Measurements from ENCODE around the gene ABCC5. TPM values are rescaled to one million over a fixed set of nuclear protein-coding genes. Genes with fewer than 3 reads are reported as not detected.

The ABCC5 gene
- total RNA-seq, 1 experiment from 2014 or later: 37.6 TPM

DNA sequence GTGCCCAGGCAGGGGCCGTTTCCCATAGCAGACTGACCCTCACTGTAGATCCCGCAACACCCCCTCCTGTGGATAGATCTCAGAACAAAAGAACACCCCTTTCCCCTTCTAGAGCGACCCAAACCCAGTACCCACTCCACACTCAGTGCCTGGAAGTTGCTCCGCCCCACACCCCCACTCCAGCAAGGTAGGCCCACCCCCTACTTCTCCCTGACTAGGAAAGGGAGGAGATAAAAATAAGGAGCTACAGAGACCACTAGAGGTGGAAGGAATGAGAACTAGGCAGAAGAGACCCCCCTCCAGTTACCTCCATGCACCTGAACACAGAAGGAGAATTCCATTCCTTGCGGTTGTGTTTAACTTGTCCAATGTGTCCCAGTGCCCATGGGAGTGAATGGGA, 102.8 kb downstream of the ABCC5 start:
- H3K14ac ChIP-seq (ENCODE audit: insufficient read depth, low read length): no peak overlapping the region
- no peaks in the 10 kb centered on the region for H3K23me2 ChIP-seq (ENCODE audit: insufficient read length, low read depth, low read length, poor library complexity, severe bottlenecking)
- no peaks in the 10 kb centered on the region for H4K20me1 ChIP-seq (ENCODE audit: control insufficient read depth, insufficient read depth, insufficient read length)
- Mint-ChIP-seq H3K4me1 (peaks cover 3 to 4% of the 10 kb centered on the region in 2 experiments; a peak in 1 of 4 replicates), H3K4me3 (no peak overlapping the region), H3K27me3 (ENCODE audit: low read depth) (no peaks in the 10 kb centered on the region; the same call in 1 of the 2 replicates), H3K9me3 (no peaks in the 10 kb centered on the region), H3K27ac (peak overlapping the region in 2 of 3 experiments; percentile 68 to 92; a peak in 3 of 7 replicates), H3K36me3 (ENCODE audit: insufficient read depth in 1 of 3, low read depth in 3 of 3) (peaks cover 0 to under 1% (median under 1%) of the 10 kb centered on the region in 3 experiments; a peak in 1 of 7 replicates)
- H3K18ac ChIP-seq (ENCODE audit: insufficient read length, low read depth, low read length): no peak overlapping the region
- no peaks in the 10 kb centered on the region for H3K4me1 ChIP-seq (ENCODE audit: insufficient read depth, low read length)
- H2BK20ac ChIP-seq (ENCODE audit: low read depth, low read length, poor library complexity, severe bottlenecking): no peak overlapping the region
- no CpG with 5 or more reads among the region's 5 CpGs for WGBS (ENCODE audit: extremely low coverage, insufficient read length, low lambda C conversion rate)
- no peak overlapping the region for H4K8ac ChIP-seq (replicated peaks; ENCODE audit: insufficient read length, low read depth, low read length)
- no peak overlapping the region for H4K5ac ChIP-seq (ENCODE audit: insufficient read length, low read depth, low read length)
- H3K9ac ChIP-seq (ENCODE audit: extremely low read depth, insufficient read length, low read length): no peak overlapping the region
- H3K56ac ChIP-seq (ENCODE audit: insufficient read length, low read depth, low read length): no peak overlapping the region
- no peak overlapping the region for H3K23ac ChIP-seq (ENCODE audit: insufficient read length, low read depth, low read length)
- H3K27ac ChIP-seq (ENCODE audit: insufficient read length, low read depth, low read length): no peak overlapping the region
- no peaks in the 10 kb centered on the region for H3K27me3 ChIP-seq (ENCODE audit: insufficient read depth, low read length)
- no peak for DNase-seq
- H2BK120ac ChIP-seq (ENCODE audit: low read depth, low read length, poor library complexity, severe bottlenecking): no peak overlapping the region
- H2BK15ac ChIP-seq (ENCODE audit: low read depth, low read length): no peak overlapping the region
- H2BK12ac ChIP-seq (ENCODE audit: insufficient read length, low read depth, low read length): no peak overlapping the region
- H3K9me3 ChIP-seq (ENCODE audit: control insufficient read depth, low read depth, low read length): no peaks in the 10 kb centered on the region
- H3K79me1 ChIP-seq (ENCODE audit: insufficient read depth, low read depth, low read length, poor library complexity, severe bottlenecking): no peaks in the 10 kb centered on the region
- TF ChIP-seq, protein P1, sequence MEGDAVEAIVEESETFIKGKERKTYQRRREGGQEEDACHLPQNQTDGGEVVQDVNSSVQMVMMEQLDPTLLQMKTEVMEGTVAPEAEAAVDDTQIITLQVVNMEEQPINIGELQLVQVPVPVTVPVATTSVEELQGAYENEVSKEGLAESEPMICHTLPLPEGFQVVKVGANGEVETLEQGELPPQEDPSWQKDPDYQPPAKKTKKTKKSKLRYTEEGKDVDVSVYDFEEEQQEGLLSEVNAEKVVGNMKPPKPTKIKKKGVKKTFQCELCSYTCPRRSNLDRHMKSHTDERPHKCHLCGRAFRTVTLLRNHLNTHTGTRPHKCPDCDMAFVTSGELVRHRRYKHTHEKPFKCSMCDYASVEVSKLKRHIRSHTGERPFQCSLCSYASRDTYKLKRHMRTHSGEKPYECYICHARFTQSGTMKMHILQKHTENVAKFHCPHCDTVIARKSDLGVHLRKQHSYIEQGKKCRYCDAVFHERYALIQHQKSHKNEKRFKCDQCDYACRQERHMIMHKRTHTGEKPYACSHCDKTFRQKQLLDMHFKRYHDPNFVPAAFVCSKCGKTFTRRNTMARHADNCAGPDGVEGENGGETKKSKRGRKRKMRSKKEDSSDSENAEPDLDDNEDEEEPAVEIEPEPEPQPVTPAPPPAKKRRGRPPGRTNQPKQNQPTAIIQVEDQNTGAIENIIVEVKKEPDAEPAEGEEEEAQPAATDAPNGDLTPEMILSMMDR (conservative IDR thresholded peaks at IDR 0.05): no peak
- no peak overlapping the region for H2BK5ac ChIP-seq (ENCODE audit: insufficient read length, low read length)
- H2AK5ac ChIP-seq (ENCODE audit: insufficient read length, low read length): no peak overlapping the region
- H3K4ac ChIP-seq (ENCODE audit: low read depth, low read length): no peak overlapping the region
- no peak overlapping the region for H3T11ph ChIP-seq (ENCODE audit: low read length)
- H3K4me2 ChIP-seq (ENCODE audit: insufficient read depth, insufficient read length, low read length): no peak overlapping the region
- H3K79me2 ChIP-seq (ENCODE audit: insufficient read depth, low read length): no peaks in the 10 kb centered on the region
- no peak overlapping the region for H4K91ac ChIP-seq (ENCODE audit: insufficient read length, low read depth, low read length)
- H2AFZ ChIP-seq (ENCODE audit: low read length): no peak overlapping the region
